ENCODE results near the gene TMEM63A.
"Not testable (repeated sequence)": the region's sequence is repeated elsewhere in the genome, so short reads cannot be mapped to it uniquely, and the experiment has no call there.

TMEM63A gene

GRCh38 chr1:225881959-225882693 is at the start of gene TMEM63A:
Gene TMEM63A (minus strand): TSS chr1:225882380. CDS start chr1:225877580, 4,800 bp downstream.
- peak; percentile 23; the same call in 1 of the 2 replicates for TF ChIP-seq CTCF (IDR thresholded peaks at IDR 0.05; ENCODE audit: low read depth, low read length)
- H3K4me3 ChIP-seq (ENCODE audit: low read depth, low read length) = peak within 1 kb of the TSS; percentile 93

- TF ChIP-seq CTCF (IDR thresholded peaks at IDR 0.05; ENCODE audit: low read depth, low read length) = no peak
- no peak overlapping the region for H3K4me3 ChIP-seq (ENCODE audit: low read depth, low read length)
Observed at GRCh38 chr1:225931270-225932136, 49.3 kb upstream of the TMEM63A start.

- no peak for TF ChIP-seq CTCF (IDR thresholded peaks at IDR 0.05; ENCODE audit: low read depth, low read length)
- H3K4me3 ChIP-seq (ENCODE audit: low read depth, low read length) = no peak overlapping the region
Observed at GRCh38 chr1:225930566-225930965, 48.4 kb upstream of the TMEM63A start.

- not testable (repeated sequence) for H3K4me3 ChIP-seq (ENCODE audit: low read depth, low read length)
Observed at GRCh38 chr1:225929462-225929861, 47.3 kb upstream of the TMEM63A start.

- no peak overlapping the region for H3K4me3 ChIP-seq (ENCODE audit: low read depth, low read length)
- TF ChIP-seq CTCF (IDR thresholded peaks at IDR 0.05; ENCODE audit: low read depth, low read length) = no peak
Observed at GRCh38 chr1:225928186-225929175, 46.3 kb upstream of the TMEM63A start.

- no peak for TF ChIP-seq CTCF (IDR thresholded peaks at IDR 0.05; ENCODE audit: low read depth, low read length)
- H3K4me3 ChIP-seq (ENCODE audit: low read depth, low read length) = no peak overlapping the region
Observed at GRCh38 chr1:225926551-225927113, 44.5 kb upstream of the TMEM63A start.
